A549 (cell line): ENCODE measurements around the gene NUDT19.

ENCODE experiments used
- CHD4 ChIP-seq: fragments of 200-600 bp; sonication (generic); IDR thresholded peaks from 2 replicates; pipeline ENCODE4 v1.6.1; 2016; ENCODE audit warnings: antibody characterized with exemption, mild to moderate bottlenecking, borderline replicate concordance
- E2F6 ChIP-seq: IDR thresholded peaks from 2 replicates; pipeline ENCODE4 v1.6.1; 2012; ENCODE audit warnings: low read depth, borderline replicate concordance
- HDAC2 ChIP-seq: fragments of 200-600 bp; sonication (generic); IDR thresholded peaks from 2 replicates; pipeline ENCODE4 v1.6.1; 2016
- JUN ChIP-seq, 2 experiments: fragments of >200 bp; sonication (Bioruptor Twin); formaldehyde crosslinking; IDR thresholded peaks; 2 replicates in 1 of 2; 3 replicates in 1 of 2; pipeline ENCODE4 v1.6.1; 2016 to 2017
- MAFK ChIP-seq: fragments of 450-650 bp; IDR thresholded peaks from 2 replicates; pipeline ENCODE4 v1.6.1; 2014; ENCODE audit not compliant: partially characterized antibody
- MYC ChIP-seq: IDR thresholded peaks from 2 replicates; pipeline ENCODE4 v1.6.1; 2012; ENCODE audit warnings: mild to moderate bottlenecking, inconsistent platforms, low read length, improper control_type of control experiment, borderline replicate concordance
- POLR2A ChIP-seq: IDR thresholded peaks from 2 replicates; pipeline ENCODE4 v1.6.1; 2012; ENCODE audit warnings: mild to moderate bottlenecking, low read length
- RFX5 ChIP-seq: fragments of 450-650 bp; IDR thresholded peaks from 2 replicates; pipeline ENCODE4 v1.7.1; 2014; ENCODE audit warnings: antibody characterized with exemption, mild to moderate bottlenecking, moderate library complexity
- TF ChIP-seq, protein P1 (sequence below): fragments of >200 bp; sonication (Bioruptor Twin); formaldehyde crosslinking; IDR thresholded peaks from 3 replicates; pipeline ENCODE4 v1.5.1; 2016

- TF ChIP-seq HDAC2 (no peak), CHD4 (no peak), JUN (IDR thresholded peaks at IDR 0.05) (no peak), MAFK (no peak), MYC (no peak), RFX5 (no peak), POLR2A (no peak), E2F6 (no peak)
- TF ChIP-seq, protein P1, sequence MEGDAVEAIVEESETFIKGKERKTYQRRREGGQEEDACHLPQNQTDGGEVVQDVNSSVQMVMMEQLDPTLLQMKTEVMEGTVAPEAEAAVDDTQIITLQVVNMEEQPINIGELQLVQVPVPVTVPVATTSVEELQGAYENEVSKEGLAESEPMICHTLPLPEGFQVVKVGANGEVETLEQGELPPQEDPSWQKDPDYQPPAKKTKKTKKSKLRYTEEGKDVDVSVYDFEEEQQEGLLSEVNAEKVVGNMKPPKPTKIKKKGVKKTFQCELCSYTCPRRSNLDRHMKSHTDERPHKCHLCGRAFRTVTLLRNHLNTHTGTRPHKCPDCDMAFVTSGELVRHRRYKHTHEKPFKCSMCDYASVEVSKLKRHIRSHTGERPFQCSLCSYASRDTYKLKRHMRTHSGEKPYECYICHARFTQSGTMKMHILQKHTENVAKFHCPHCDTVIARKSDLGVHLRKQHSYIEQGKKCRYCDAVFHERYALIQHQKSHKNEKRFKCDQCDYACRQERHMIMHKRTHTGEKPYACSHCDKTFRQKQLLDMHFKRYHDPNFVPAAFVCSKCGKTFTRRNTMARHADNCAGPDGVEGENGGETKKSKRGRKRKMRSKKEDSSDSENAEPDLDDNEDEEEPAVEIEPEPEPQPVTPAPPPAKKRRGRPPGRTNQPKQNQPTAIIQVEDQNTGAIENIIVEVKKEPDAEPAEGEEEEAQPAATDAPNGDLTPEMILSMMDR: no peak
Observed at GRCh38 chr19:32688311-32688710, 3.3 kb upstream of the NUDT19 start.
